HCT116 (cell line): ENCODE measurements around the gene SHMT1.

Experiments
- CTCF ChIP-seq, 3 experiments: fragments of 200-600 bp in 1 of 3; sonication (generic) in 1 of 3; IDR thresholded peaks in 2 of 3; conservative IDR thresholded peaks in 1 of 3; 2 replicates each; pipeline ENCODE4 v1.5.1; 2012 to 2017; ENCODE audit warnings: low read depth in 2 of 3, low read length in 2 of 3, antibody characterized with exemption in 1 of 3, borderline replicate concordance in 1 of 3, control low read depth in 1 of 3, mild to moderate bottlenecking in 1 of 3, mixed read lengths in 1 of 3, mixed run types in 1 of 3, moderate library complexity in 1 of 3; ENCODE audit not compliant: insufficient read depth in 1 of 3
- SRF ChIP-seq: IDR thresholded peaks from 2 replicates; pipeline ENCODE4 v1.6.1; 2012; ENCODE audit warnings: low read depth
- YY1 ChIP-seq: IDR thresholded peaks from 2 replicates; pipeline ENCODE4 v1.6.1; 2011; ENCODE audit warnings: low read length, low read depth, moderate library complexity, mild to moderate bottlenecking; ENCODE audit not compliant: insufficient replicate concordance; ENCODE audit errors: extremely low read depth

- TF ChIP-seq YY1 (no peak), CTCF (IDR thresholded peaks at IDR 0.05 in 2 of 3, conservative IDR thresholded peaks at IDR 0.05 in 1 of 3; ENCODE audit: borderline replicate concordance in 1 of 3, insufficient read depth in 1 of 3, low read depth in 2 of 3, low read length in 2 of 3) (no peak), SRF (no peak)
These were observed 7.4 kb upstream of the SHMT1 start for GRCh38 chr17:18370761-18371160.
